ENCODE measurements around the gene EFCAB8.

The EFCAB8 gene

GRCh38 chr20:33008336-33009213 lies 149.9 kb downstream of the EFCAB8 start:
- in situ Hi-C loops (cut with HindIII; ENCODE audit: low sequenced_read_pairs): no loop called here
- no peak overlapping the region for H3K4me3 ChIP-seq (ENCODE audit: low read depth, low read length)
- DNase-seq (ENCODE audit: low read depth): no peak
- TF ChIP-seq CTCF (IDR thresholded peaks at IDR 0.05; ENCODE audit: low read depth, low read length, missing control alignments): no peak

GRCh38 chr20:33009214-33010132 lies 150.8 kb downstream of the EFCAB8 start:
- no peak for DNase-seq (ENCODE audit: low read depth)
- TF ChIP-seq CTCF (IDR thresholded peaks at IDR 0.05; ENCODE audit: low read depth, low read length, missing control alignments): no peak
- in situ Hi-C loops (cut with HindIII; ENCODE audit: low sequenced_read_pairs): no loop called here
- no peak overlapping the region for H3K4me3 ChIP-seq (ENCODE audit: low read depth, low read length)

- DNase-seq (ENCODE audit: low read depth): no peak
- H3K4me3 ChIP-seq (ENCODE audit: low read depth, low read length): no peak overlapping the region
- in situ Hi-C loops (cut with HindIII; ENCODE audit: low sequenced_read_pairs): no loop called here
- TF ChIP-seq CTCF (IDR thresholded peaks at IDR 0.05; ENCODE audit: low read depth, low read length, missing control alignments): no peak
Measured at GRCh38 chr20:33010133-33010504, 151.4 kb downstream of the EFCAB8 start.

- TF ChIP-seq CTCF (IDR thresholded peaks at IDR 0.05; ENCODE audit: low read depth, low read length, missing control alignments): no peak
- DNase-seq (ENCODE audit: low read depth): no peak
- H3K4me3 ChIP-seq (ENCODE audit: low read depth, low read length): no peak overlapping the region
- in situ Hi-C loops (cut with HindIII; ENCODE audit: low sequenced_read_pairs): no loop called here
Measured at GRCh38 chr20:33010674-33011449, 152.1 kb downstream of the EFCAB8 start.
